Measurements from ENCODE around the gene ZNF280A.
A peak's percentile ranks its signal among the peaks of the same experiment; 100 is the strongest.

The ZNF280A gene

GRCh38 chr22:22520020-22520656 is at the start of gene ZNF280A:
Gene ZNF280A, minus strand, starts transcription at chr22:22520270. Its CDS starts 4,640 bp downstream, at chr22:22515630.
- DNase-seq = no peak

GRCh38 chr22:22569218-22569617 is 49.1 kb upstream of the ZNF280A start:
- DNase-seq = no peak

- DNase-seq = no peak
Measured at GRCh38 chr22:22565981-22566380, 45.9 kb upstream of the ZNF280A start.

- peak; percentile 58 for DNase-seq
Measured at GRCh38 chr22:22558972-22559603, 39.0 kb upstream of the ZNF280A start, which contains the start of gene PRAME. Gene PRAME, minus strand, starts transcription at chr22:22559265. Its CDS starts 2,433 bp downstream, at chr22:22556832.

GRCh38 chr22:22558071-22558971 is 38.3 kb upstream of the ZNF280A start:
- no peak for DNase-seq

GRCh38 chr22:22556995-22557925 is 37.2 kb upstream of the ZNF280A start:
- DNase-seq = no peak

- DNase-seq = no peak
Measured at GRCh38 chr22:22556578-22556977, 36.5 kb upstream of the ZNF280A start.

- no peak for DNase-seq
Measured at GRCh38 chr22:22555596-22555995, 35.5 kb upstream of the ZNF280A start.

- DNase-seq = peak; percentile 4
Measured at GRCh38 chr22:22554587-22555284, 34.7 kb upstream of the ZNF280A start.

- DNase-seq = peak; percentile 36
Measured at GRCh38 chr22:22553735-22554586, 33.9 kb upstream of the ZNF280A start.

GRCh38 chr22:22553141-22553540 is 33.1 kb upstream of the ZNF280A start:
- no peak for DNase-seq

GRCh38 chr22:22552630-22553029 is 32.6 kb upstream of the ZNF280A start:
- DNase-seq = peak; percentile 28

GRCh38 chr22:22550789-22551434 is 30.8 kb upstream of the ZNF280A start:
- DNase-seq = no peak

GRCh38 chr22:22548910-22549309 is 28.8 kb upstream of the ZNF280A start:
- DNase-seq = no peak

- no peak for DNase-seq
Measured at GRCh38 chr22:22548317-22548716, 28.2 kb upstream of the ZNF280A start.

GRCh38 chr22:22547692-22548300 is 27.7 kb upstream of the ZNF280A start:
- DNase-seq = no peak

- DNase-seq = no peak
Measured at GRCh38 chr22:22547226-22547625, 27.2 kb upstream of the ZNF280A start.

- DNase-seq = no peak
Measured at GRCh38 chr22:22546490-22546889, 26.4 kb upstream of the ZNF280A start.

GRCh38 chr22:22545084-22545483 is 25.0 kb upstream of the ZNF280A start:
- DNase-seq = no peak

Measured in eye (tissue), 1 donor.